GM19239 (cell line): ENCODE measurements around the gene HTR1A.
A peak's percentile ranks its signal among the peaks of the same experiment; 100 is the strongest.

ENCODE experiments used
- DNase-seq: peaks from one replicate; pipeline ENCODE4 v3.0.0; 2011; ENCODE audit warnings: low spot score; ENCODE audit not compliant: insufficient read length
- FAIRE-seq: peaks from 2 replicates; lab custom pipeline; 2011; peaks lifted over from hg19 to GRCh38; lab: Jason Lieb, UNC

Gene HTR1A

GRCh38 chr5:63962279-63962678, at the start of gene HTR1A:
Gene HTR1A, minus strand, starts transcription at chr5:63962445. Its CDS starts 726 bp downstream, at chr5:63961719.
- FAIRE-seq: no peak
- no peak for DNase-seq

GRCh38 chr5:64003966-64004365, 41.7 kb upstream of the HTR1A start:
- DNase-seq (no peak), FAIRE-seq (no peak)

- FAIRE-seq: no peak
- DNase-seq: no peak
Measured at GRCh38 chr5:64000096-64000495, 37.9 kb upstream of the HTR1A start.

- FAIRE-seq (no peak), DNase-seq (no peak)
Measured at GRCh38 chr5:63987053-63987452, 24.8 kb upstream of the HTR1A start.

GRCh38 chr5:63981864-63982263, 19.6 kb upstream of the HTR1A start:
- DNase-seq (no peak), FAIRE-seq (no peak)

GRCh38 chr5:63963926-63964325, 1.7 kb upstream of the HTR1A start:
- FAIRE-seq (no peak), DNase-seq (no peak)

GRCh38 chr5:63963080-63963735, 963 bp upstream of the HTR1A start:
- FAIRE-seq (peak; percentile 71), DNase-seq (peak; percentile 19)

GRCh38 chr5:63961598-63962161, 565 bp downstream of the HTR1A start:
- DNase-seq: no peak
- no peak for FAIRE-seq

- no peak for FAIRE-seq
- no peak for DNase-seq
Measured at GRCh38 chr5:63961125-63961597, 1.1 kb downstream of the HTR1A start.

- FAIRE-seq: no peak
- DNase-seq: no peak
Measured at GRCh38 chr5:63960646-63961045, 1.6 kb downstream of the HTR1A start.

GRCh38 chr5:63959177-63959982, 2.9 kb downstream of the HTR1A start:
- FAIRE-seq (no peak), DNase-seq (no peak)

- DNase-seq: no peak
- FAIRE-seq: no peak
Measured at GRCh38 chr5:63958654-63959053, 3.6 kb downstream of the HTR1A start.

GRCh38 chr5:63957617-63958016, 4.6 kb downstream of the HTR1A start:
- no peak for DNase-seq
- FAIRE-seq: no peak

GRCh38 chr5:63953217-63953616, 9.0 kb downstream of the HTR1A start:
- no peak for DNase-seq

GRCh38 chr5:63935103-63935502, 27.1 kb downstream of the HTR1A start:
- DNase-seq (no peak), FAIRE-seq (no peak)

More at GRCh38 chr5:63953217-63953616, 9.0 kb downstream of the HTR1A start:
- no peak for FAIRE-seq

GRCh38 chr5:63931836-63932235, 30.4 kb downstream of the HTR1A start:
- FAIRE-seq: no peak
- DNase-seq: no peak

GRCh38 chr5:63928451-63928850, 33.8 kb downstream of the HTR1A start:
- DNase-seq (no peak), FAIRE-seq (no peak)

GRCh38 chr5:63923914-63924313, 38.3 kb downstream of the HTR1A start:
- no peak for FAIRE-seq
- no peak for DNase-seq

- no peak for FAIRE-seq
- no peak for DNase-seq
Measured at GRCh38 chr5:63919763-63920478, 42.3 kb downstream of the HTR1A start.

- FAIRE-seq (no peak), DNase-seq (no peak)
Measured at GRCh38 chr5:63916786-63917185, 45.5 kb downstream of the HTR1A start.

GRCh38 chr5:63911871-63912270, 50.4 kb downstream of the HTR1A start:
- FAIRE-seq (no peak), DNase-seq (no peak)
